Measurements from ENCODE around the gene KRT8. TPM values are rescaled to one million over a fixed set of nuclear protein-coding genes. Genes with fewer than 3 reads are reported as not detected.
A peak's percentile ranks its signal among the peaks of the same experiment; 100 is the strongest.

KRT8 gene
- total and polyA plus RNA-seq, 2 of the 13 experiments (the other 11 are each of a cell fraction or from before 2014, with no cell fraction given), result 498 to 718 TPM

DNA sequence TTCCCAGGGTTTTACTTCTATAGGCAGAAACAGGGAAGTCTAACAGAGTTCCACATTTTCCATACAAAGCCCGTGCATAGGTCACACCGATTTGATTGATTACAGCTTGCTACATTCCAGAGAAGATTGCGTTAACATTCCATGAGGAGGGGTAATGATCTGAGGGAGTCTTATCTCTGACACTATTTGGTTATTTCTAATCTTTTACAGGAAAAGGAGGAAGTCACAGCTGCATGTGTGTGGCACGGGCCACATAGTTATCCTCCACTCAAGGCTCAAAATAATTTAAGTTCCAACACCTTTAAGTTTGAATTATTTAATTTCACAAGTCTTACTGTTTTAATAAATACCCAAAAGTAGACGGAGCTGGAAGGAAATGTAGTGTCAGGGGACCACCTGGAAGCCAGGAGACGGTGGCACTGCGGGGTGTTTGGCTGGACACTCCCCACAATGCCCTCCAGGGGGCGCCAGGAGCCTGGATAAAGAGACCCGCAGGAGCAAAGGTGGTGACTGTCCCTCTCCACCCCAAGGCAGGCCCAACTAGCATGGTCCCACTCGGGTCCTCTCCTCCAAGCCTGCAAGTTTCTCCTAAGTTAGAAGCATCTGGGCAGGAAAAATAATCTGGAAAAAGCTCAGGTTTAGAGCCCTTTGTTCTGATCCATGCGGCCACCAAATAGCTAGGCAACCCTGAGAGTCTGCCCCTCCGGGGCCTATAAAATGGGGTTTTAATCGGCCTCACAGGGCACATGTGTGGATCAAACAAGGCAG, 20.2 kb downstream of the KRT8 start (continued):
- TF ChIP-seq, protein P1, sequence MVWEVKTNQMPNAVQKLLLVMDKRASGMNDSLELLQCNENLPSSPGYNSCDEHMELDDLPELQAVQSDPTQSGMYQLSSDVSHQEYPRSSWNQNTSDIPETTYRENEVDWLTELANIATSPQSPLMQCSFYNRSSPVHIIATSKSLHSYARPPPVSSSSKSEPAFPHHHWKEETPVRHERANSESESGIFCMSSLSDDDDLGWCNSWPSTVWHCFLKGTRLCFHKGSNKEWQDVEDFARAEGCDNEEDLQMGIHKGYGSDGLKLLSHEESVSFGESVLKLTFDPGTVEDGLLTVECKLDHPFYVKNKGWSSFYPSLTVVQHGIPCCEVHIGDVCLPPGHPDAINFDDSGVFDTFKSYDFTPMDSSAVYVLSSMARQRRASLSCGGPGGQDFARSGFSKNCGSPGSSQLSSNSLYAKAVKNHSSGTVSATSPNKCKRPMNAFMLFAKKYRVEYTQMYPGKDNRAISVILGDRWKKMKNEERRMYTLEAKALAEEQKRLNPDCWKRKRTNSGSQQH (CRISPR knock-in tag; IDR thresholded peaks at IDR 0.05; ENCODE audit: low read depth), result 0 out of 2 replicates have a peak, but pooled peaks have one; percentile 21
- peak; percentile 98 for TF ChIP-seq RAD21 (CRISPR knock-in tag; IDR thresholded peaks at IDR 0.05)
- peak; percentile 91 for TF ChIP-seq ONECUT2 (CRISPR knock-in tag; IDR thresholded peaks at IDR 0.05)
- peak; percentile 60; the same call in 1 of the 2 replicates for TF ChIP-seq SMAD3 (CRISPR knock-in tag; IDR thresholded peaks at IDR 0.05)
- no peak for TF ChIP-seq DNMT3B (CRISPR knock-in tag; conservative IDR thresholded peaks at IDR 0.05)
- TF ChIP-seq, protein P2, sequence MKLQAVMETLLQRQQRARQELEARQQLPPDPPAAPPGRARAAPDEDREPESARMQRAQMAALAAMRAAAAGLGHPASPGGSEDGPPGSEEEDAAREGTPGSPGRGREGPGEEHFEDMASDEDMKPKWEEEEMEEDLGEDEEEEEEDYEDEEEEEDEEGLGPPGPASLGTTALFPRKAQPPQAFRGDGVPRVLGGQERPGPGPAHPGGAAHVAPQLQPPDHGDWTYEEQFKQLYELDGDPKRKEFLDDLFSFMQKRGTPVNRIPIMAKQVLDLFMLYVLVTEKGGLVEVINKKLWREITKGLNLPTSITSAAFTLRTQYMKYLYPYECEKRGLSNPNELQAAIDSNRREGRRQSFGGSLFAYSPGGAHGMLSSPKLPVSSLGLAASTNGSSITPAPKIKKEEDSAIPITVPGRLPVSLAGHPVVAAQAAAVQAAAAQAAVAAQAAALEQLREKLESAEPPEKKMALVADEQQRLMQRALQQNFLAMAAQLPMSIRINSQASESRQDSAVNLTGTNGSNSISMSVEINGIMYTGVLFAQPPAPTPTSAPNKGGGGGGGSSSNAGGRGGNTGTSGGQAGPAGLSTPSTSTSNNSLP (IDR thresholded peaks at IDR 0.05; ENCODE audit: low read depth, low read length), result peak; percentile 96
- TF ChIP-seq, protein P3, sequence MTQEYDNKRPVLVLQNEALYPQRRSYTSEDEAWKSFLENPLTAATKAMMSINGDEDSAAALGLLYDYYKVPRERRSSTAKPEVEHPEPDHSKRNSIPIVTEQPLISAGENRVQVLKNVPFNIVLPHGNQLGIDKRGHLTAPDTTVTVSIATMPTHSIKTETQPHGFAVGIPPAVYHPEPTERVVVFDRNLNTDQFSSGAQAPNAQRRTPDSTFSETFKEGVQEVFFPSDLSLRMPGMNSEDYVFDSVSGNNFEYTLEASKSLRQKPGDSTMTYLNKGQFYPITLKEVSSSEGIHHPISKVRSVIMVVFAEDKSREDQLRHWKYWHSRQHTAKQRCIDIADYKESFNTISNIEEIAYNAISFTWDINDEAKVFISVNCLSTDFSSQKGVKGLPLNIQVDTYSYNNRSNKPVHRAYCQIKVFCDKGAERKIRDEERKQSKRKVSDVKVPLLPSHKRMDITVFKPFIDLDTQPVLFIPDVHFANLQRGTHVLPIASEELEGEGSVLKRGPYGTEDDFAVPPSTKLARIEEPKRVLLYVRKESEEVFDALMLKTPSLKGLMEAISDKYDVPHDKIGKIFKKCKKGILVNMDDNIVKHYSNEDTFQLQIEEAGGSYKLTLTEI (CRISPR knock-in tag; conservative IDR thresholded peaks at IDR 0.05), result no peak
- peak; percentile 71 for TF ChIP-seq BHLHE40 (IDR thresholded peaks at IDR 0.05; ENCODE audit: low read length)
- 0 out of 2 replicates have a peak, but pooled peaks have one; percentile 54 for TF ChIP-seq PITX1 (CRISPR knock-in tag; IDR thresholded peaks at IDR 0.05)
- TF ChIP-seq, protein P4, sequence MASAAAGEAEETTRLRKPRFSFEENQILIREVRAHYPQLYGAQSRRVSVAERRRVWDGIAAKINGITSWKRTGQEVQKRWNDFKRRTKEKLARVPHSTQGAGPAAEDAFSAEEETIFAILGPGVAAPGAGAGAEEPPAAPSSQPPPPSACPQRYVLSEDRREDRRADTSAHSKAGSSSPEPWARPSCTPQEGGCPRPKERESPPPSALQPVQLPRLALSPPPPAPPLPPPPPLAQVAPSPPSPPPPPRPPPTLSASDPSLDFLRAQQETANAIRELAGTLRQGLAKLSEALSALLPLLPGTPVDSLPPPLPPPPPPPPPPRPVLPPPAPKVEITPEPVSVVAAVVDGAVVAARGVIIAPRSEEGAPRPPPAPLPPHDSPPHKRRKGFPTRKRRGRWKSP (CRISPR knock-in tag; IDR thresholded peaks at IDR 0.05), result 0 out of 2 replicates have a peak, but pooled peaks have one; percentile 23
- TF ChIP-seq, protein P5, sequence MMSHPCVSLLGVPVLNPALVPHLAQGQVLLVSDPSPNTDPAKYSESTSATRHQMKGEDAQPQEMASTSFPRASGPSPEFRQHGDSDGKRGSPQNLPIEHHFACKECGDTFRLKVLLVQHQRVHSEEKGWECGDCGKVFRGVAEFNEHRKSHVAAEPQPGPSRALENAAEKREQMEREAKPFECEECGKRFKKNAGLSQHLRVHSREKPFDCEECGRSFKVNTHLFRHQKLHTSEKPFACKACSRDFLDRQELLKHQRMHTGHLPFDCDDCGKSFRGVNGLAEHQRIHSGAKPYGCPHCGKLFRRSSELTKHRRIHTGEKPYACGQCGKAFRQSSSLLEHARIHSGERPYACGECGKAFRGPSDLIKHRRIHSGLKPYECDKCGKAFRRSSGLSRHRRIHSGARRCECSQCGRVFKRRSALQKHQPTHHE (CRISPR knock-in tag; IDR thresholded peaks at IDR 0.05; ENCODE audit: borderline replicate concordance), result 0 out of 2 replicates have a peak, but pooled peaks have one; percentile 62
- TF ChIP-seq NFIC (IDR thresholded peaks at IDR 0.05; ENCODE audit: low read length), result peak; percentile 75
- no peak for TF ChIP-seq CENPT (CRISPR knock-in tag; IDR thresholded peaks at IDR 0.05; ENCODE audit: low read depth)
- TF ChIP-seq FOXJ3 (CRISPR knock-in tag; IDR thresholded peaks at IDR 0.05; ENCODE audit: borderline replicate concordance), result peak; percentile 85; the same call in 1 of the 2 replicates
- peak; percentile 100 for TF ChIP-seq ZNF121 (CRISPR knock-in tag; IDR thresholded peaks at IDR 0.05)
- TF ChIP-seq THAP11 (CRISPR knock-in tag; IDR thresholded peaks at IDR 0.05), result 0 out of 2 replicates have a peak, but pooled peaks have one; percentile 27
- TF ChIP-seq TBX3 (IDR thresholded peaks at IDR 0.05; ENCODE audit: borderline replicate concordance), result peak; percentile 66; the same call in 1 of the 2 replicates
- TF ChIP-seq, protein P6, sequence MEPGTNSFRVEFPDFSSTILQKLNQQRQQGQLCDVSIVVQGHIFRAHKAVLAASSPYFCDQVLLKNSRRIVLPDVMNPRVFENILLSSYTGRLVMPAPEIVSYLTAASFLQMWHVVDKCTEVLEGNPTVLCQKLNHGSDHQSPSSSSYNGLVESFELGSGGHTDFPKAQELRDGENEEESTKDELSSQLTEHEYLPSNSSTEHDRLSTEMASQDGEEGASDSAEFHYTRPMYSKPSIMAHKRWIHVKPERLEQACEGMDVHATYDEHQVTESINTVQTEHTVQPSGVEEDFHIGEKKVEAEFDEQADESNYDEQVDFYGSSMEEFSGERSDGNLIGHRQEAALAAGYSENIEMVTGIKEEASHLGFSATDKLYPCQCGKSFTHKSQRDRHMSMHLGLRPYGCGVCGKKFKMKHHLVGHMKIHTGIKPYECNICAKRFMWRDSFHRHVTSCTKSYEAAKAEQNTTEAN (CRISPR knock-in tag; conservative IDR thresholded peaks at IDR 0.05), result 0 out of 2 replicates have a peak, but pooled peaks have one; percentile 28
- TF ChIP-seq TOE1 (CRISPR knock-in tag; IDR thresholded peaks at IDR 0.05), result no peak
- TF ChIP-seq HMG20A (CRISPR knock-in tag; IDR thresholded peaks at IDR 0.05; ENCODE audit: borderline replicate concordance), result peak; percentile 63; the same call in 1 of the 2 replicates
- no peak for TF ChIP-seq MAFF (IDR thresholded peaks at IDR 0.05; ENCODE audit: low read depth, low read length)
